Stimulated activated CD4-positive, alpha-beta T cell treated with anti-CD3 and anti-CD28 coated beads, Interleukin-4, amount 100 ng/mL, for 24 hours (primary cell): Measurements from ENCODE around the gene HAS3.
A peak's percentile ranks its signal among the peaks of the same experiment; 100 is the strongest.

Experiments used
- DNase-seq: peaks from one replicate; pipeline ENCODE4 v3.0.0-alpha.2; 2020

HAS3 gene

GRCh38 chr16:69157196-69157595, 51.7 kb downstream of the HAS3 start:
- DNase-seq: no peak

GRCh38 chr16:69160192-69160591, 54.7 kb downstream of the HAS3 start:
- DNase-seq: no peak

- no peak for DNase-seq
Measured at GRCh38 chr16:69165584-69165983, 60.1 kb downstream of the HAS3 start.

GRCh38 chr16:69166221-69166833, 60.9 kb downstream of the HAS3 start:
- peak; percentile 87 for DNase-seq

- no peak for DNase-seq
Measured at GRCh38 chr16:69166946-69167930, 61.8 kb downstream of the HAS3 start.
